GM21381 (cell line): ENCODE data around the gene TMEM107.
"Not testable (repeated sequence)": the region's sequence is repeated elsewhere in the genome, so short reads cannot be mapped to it uniquely, and the experiment has no call there.

Experiments used
- ATAC-seq: cut with Tn5 transposase; IDR thresholded peaks from one replicate; pipeline ENCODE4 v1.9.1; 2021; ENCODE audit warnings: mild to moderate bottlenecking, moderate library complexity; ENCODE audit not compliant: unreplicated experiment

The TMEM107 gene

DNA sequence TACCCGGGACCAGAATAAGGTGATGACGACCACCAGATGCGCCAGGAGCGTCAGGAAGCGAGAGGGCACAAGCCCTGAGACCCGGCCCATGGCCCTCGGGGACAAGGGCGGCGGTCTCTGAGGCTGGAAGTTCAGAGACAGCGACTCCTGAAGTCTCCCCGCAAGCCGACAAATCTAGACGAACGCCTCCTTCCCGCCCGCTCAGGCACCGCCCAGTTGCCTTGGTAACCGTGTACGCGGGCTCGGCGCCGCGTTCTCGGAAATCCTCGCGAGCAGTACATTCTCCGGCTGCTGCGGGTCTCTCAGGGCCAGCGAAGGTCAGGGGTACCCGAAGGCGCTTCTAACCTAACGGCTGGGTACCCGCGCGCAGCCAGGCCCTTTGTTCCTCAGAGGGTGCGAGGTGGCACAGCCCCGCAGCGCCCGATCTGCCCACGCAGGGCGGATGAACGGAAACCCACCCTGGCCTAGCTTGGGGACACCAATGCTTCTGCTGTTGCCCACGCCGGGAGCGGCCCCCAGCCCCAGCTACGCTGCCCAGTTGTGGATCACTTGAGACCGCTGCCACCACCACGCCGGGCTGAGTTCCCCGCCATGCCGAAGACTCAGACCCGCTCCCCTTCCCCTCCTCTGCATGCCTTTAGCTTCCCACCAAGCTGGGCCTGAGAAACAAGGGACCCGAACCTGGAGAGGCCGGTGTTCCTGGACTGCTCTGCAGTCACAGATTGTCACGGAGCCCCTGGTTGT, at the start of gene TMEM107:
Gene TMEM107 (minus strand): TSS at position 184 of the 744 bp plus-strand sequence. CDS start 94 bp downstream, at position 90.
- peak; percentile 35 for ATAC-seq

DNA sequence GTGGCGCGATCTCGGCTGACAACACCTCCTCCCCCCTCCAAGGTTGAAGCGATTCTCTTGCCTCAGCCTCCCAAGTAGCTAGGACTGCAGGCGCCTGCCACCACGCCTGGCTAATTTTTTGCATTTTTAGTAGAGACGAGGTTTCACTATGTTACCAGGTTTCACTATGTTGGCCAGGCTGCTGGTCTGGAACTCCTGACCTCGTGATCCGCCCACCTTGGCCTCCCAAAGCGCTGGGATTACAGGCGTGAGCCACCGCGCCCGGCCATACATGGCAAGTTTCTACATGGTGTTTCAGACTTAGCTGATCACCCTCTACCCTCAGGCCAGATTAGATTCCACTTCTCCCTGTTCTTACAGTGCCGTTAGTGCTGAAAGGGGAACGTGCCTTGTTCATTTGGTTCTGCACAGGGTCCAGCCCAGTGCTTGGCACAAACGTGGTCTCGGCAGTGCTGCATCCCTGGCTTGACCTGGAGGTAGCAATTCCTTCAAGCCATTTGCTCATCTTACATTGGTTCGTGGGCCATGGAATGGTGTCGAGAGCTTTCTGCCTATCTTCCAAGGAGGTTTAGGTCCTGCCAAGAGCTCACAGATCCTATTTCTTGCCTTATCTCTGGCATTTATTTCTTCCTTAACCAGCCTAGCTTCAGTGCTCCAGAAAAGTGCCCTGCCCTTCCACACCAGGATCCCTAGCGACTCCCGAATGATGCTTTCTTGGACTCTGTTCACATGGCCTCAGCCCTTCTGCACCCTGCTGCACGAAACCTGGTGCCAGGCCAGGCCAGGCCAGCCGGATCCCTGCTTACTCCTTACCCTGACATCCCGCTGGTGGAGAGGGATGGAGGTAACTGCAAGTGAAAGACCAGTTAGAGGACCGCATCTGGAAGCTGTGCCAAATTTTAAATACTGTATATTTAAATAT, 49.0 kb upstream of the TMEM107 start:
- ATAC-seq: no peak

- ATAC-seq: no peak
These were observed 47.4 kb upstream of the TMEM107 start for GRCh38 chr17:8223356-8224126.

GRCh38 chr17:8222630-8223355, 46.6 kb upstream of the TMEM107 start:
- peak; percentile 36 for ATAC-seq

GRCh38 chr17:8222380-8222629, 46.1 kb upstream of the TMEM107 start:
- ATAC-seq: peak; percentile 29

GRCh38 chr17:8221663-8222379, 45.6 kb upstream of the TMEM107 start:
- ATAC-seq: peak; percentile 40

GRCh38 chr17:8220783-8221662, 44.8 kb upstream of the TMEM107 start:
- peak; percentile 24 for ATAC-seq

- not testable (repeated sequence) for ATAC-seq
These were observed 37.8 kb upstream of the TMEM107 start for GRCh38 chr17:8214000-8214399.

GRCh38 chr17:8212312-8213180, 36.4 kb upstream of the TMEM107 start:
- no peak for ATAC-seq

DNA sequence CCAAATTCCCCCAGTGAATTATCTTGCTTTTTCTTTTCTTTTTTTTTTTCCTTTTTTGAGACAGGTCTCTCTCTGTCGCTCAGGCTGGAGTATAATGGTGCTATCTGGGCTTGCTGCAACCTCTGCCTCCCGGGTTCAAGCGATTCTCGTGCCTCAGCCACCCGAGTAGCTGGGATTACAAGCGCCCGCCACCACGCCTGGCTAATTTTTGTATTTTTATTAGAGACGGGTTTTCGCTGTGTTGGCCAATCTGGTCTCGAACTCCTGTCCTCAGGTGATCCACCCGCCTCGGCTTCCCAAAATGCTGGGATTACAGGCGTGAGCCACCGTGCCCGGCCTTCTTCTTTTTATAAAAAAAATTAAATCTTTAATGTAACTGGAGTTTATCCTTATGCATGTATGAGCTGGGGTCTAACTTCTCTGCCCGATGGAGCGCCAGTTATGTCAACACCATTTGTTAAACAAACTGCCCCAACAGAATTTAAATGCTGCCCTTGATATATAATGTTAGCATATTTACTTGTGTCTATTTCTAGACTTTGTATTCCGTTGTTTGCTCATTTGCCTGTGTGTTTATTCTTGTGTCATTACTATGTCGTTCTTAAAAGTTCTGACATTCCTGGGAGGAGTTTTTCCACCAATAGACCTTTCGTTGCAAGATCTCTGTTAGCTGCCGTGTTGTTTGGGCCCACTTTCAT, 34.7 kb upstream of the TMEM107 start:
- ATAC-seq: no peak

GRCh38 chr17:8209907-8210760, 34.0 kb upstream of the TMEM107 start, which contains the start of gene AURKB:
Gene AURKB (minus strand): TSS chr17:8210575. CDS start chr17:8210224, 351 bp downstream.
- peak; percentile 87 for ATAC-seq

- no peak for ATAC-seq
These were observed 30.4 kb upstream of the TMEM107 start for GRCh38 chr17:8206536-8206935.

GRCh38 chr17:8204761-8205555, 28.8 kb upstream of the TMEM107 start:
- no peak for ATAC-seq

- peak; percentile 20 for ATAC-seq
These were observed 16.1 kb upstream of the TMEM107 start for GRCh38 chr17:8192070-8192815.

DNA sequence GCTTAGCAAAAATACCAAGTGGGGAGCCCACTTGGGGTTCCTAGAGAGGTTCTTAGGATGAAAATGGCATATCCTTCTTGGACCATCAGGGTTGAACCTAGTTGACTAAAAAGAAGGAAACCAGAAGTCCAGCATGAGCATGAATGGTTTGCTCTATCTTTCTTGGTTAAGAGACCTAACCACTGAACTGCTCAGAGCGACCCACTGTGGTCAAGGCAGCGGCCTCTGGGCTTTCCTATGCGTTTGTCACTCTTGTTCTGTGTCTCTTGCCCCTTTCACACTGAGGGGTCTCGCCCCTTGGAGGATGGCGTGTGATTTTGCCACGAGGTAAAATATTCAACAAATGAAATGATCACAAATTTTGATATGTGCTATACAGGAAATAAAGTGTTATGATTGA, 14.3 kb upstream of the TMEM107 start:
- ATAC-seq: no peak
